ENCODE data around the gene CGREF1.

DNA sequence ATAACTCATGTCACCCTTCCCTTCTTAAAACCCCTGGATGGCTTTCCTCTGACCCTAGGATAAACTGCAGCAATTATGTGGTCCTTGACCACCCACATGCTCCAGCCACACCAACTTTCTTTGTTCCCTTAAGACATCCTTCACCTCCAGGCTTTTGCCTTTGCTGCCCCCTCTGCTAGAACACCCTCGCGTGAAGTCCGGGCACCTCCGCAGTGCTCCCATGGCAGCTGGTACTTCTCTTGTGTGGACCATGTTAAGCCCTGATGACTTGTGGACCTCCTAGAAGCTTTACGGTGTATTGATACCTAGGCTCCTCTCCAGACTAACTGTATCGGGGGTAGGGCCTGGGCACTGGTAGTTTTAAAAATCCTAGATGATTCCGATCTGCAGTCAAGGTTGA, 3.9 kb upstream of the CGREF1 start:
- TF ChIP-seq, protein P1, sequence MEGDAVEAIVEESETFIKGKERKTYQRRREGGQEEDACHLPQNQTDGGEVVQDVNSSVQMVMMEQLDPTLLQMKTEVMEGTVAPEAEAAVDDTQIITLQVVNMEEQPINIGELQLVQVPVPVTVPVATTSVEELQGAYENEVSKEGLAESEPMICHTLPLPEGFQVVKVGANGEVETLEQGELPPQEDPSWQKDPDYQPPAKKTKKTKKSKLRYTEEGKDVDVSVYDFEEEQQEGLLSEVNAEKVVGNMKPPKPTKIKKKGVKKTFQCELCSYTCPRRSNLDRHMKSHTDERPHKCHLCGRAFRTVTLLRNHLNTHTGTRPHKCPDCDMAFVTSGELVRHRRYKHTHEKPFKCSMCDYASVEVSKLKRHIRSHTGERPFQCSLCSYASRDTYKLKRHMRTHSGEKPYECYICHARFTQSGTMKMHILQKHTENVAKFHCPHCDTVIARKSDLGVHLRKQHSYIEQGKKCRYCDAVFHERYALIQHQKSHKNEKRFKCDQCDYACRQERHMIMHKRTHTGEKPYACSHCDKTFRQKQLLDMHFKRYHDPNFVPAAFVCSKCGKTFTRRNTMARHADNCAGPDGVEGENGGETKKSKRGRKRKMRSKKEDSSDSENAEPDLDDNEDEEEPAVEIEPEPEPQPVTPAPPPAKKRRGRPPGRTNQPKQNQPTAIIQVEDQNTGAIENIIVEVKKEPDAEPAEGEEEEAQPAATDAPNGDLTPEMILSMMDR (conservative IDR thresholded peaks at IDR 0.05 in 1 of 2, IDR thresholded peaks at IDR 0.05 in 1 of 2; ENCODE audit: low read depth in 1 of 2, low read length in 2 of 2) = no peak
- no peak for TF ChIP-seq EZH2 (IDR thresholded peaks at IDR 0.05; ENCODE audit: low read length, missing control alignments)
